SIG-M5 (cell line): ENCODE results near the gene CANX.

Source experiments
- DNase-seq: peaks from one replicate; lab custom pipeline; 2025; lab: John Stamatoyannopoulos, UW

The CANX gene

GRCh38 chr5:179749857-179750508, 51.2 kb downstream of the CANX start:
- DNase-seq, result no peak

GRCh38 chr5:179753971-179754370, 55.2 kb downstream of the CANX start:
- DNase-seq, result no peak

GRCh38 chr5:179755022-179755421, 56.3 kb downstream of the CANX start:
- no peak for DNase-seq

GRCh38 chr5:179758955-179759354, 60.2 kb downstream of the CANX start:
- DNase-seq, result peak; percentile 94

GRCh38 chr5:179759581-179760551, 61.1 kb downstream of the CANX start:
- DNase-seq, result no peak

- no peak for DNase-seq
Observed at GRCh38 chr5:179762079-179762780, 63.5 kb downstream of the CANX start.

GRCh38 chr5:179762781-179763176, 64.0 kb downstream of the CANX start:
- no peak for DNase-seq

GRCh38 chr5:179763215-179763945, 64.6 kb downstream of the CANX start:
- no peak for DNase-seq

- no peak for DNase-seq
Observed at GRCh38 chr5:179764056-179764455, 65.3 kb downstream of the CANX start.

- DNase-seq, result no peak
Observed at GRCh38 chr5:179765400-179765799, 66.6 kb downstream of the CANX start.

GRCh38 chr5:179766021-179766725, 67.4 kb downstream of the CANX start:
- DNase-seq, result no peak

GRCh38 chr5:179766726-179767455, 68.1 kb downstream of the CANX start:
- no peak for DNase-seq

- no peak for DNase-seq
Observed at GRCh38 chr5:179767496-179768100, 68.8 kb downstream of the CANX start.

- DNase-seq, result no peak
Observed at GRCh38 chr5:179768326-179769085, 69.7 kb downstream of the CANX start.

- DNase-seq, result no peak
Observed at GRCh38 chr5:179769271-179769670, 70.5 kb downstream of the CANX start.

GRCh38 chr5:179769796-179770195, 71.0 kb downstream of the CANX start:
- DNase-seq, result no peak

GRCh38 chr5:179771311-179771895, 72.6 kb downstream of the CANX start:
- DNase-seq, result no peak

GRCh38 chr5:179772351-179772750, 73.6 kb downstream of the CANX start:
- DNase-seq, result no peak

GRCh38 chr5:179773686-179774040, 74.9 kb downstream of the CANX start:
- no peak for DNase-seq
